Astrocyte (in vitro differentiated cells and primary cell): ENCODE results near the gene LILRB3. TPM values are rescaled to one million over a fixed set of nuclear protein-coding genes. Genes with fewer than 3 reads are reported as not detected.

ENCODE experiments used
- DNase-seq: peaks from one replicate; pipeline ENCODE4 v3.0.0-alpha.2; 2010; ENCODE audit warnings: low read depth
- FAIRE-seq: peaks from 2 replicates; lab custom pipeline; 2011; peaks lifted over from hg19 to GRCh38; lab: Jason Lieb, UNC
- H2AFZ ChIP-seq: 2 replicates; pipeline ENCODE4 v1.6.0; 2012; ENCODE audit warnings: low read depth, low read length, inconsistent platforms
- H3K27ac ChIP-seq: 2 replicates; pipeline ENCODE4 v1.5.1; 2011; ENCODE audit warnings: low read depth, low read length, inconsistent platforms
- H3K27me3 ChIP-seq: 2 replicates; pipeline ENCODE4 v1.6.0; 2011; ENCODE audit warnings: low read length, inconsistent platforms; ENCODE audit not compliant: insufficient read depth
- H3K36me3 ChIP-seq: 2 replicates; pipeline ENCODE4 v1.5.1; 2011; ENCODE audit warnings: low read length, inconsistent platforms; ENCODE audit not compliant: insufficient read depth
- H3K4me1 ChIP-seq: 2 replicates; pipeline ENCODE4 v1.5.1; 2011; ENCODE audit warnings: low read length, inconsistent platforms; ENCODE audit not compliant: insufficient read depth
- H3K4me2 ChIP-seq: 2 replicates; pipeline ENCODE4 v1.6.0; 2012; ENCODE audit warnings: low read length, inconsistent platforms
- H3K4me3 ChIP-seq: 2 replicates; pipeline ENCODE4 v1.5.1; 2011; ENCODE audit warnings: low read depth, mild to moderate bottlenecking, low read length, inconsistent platforms; ENCODE audit not compliant: insufficient read depth
- H3K79me2 ChIP-seq: 2 replicates; pipeline ENCODE4 v1.6.0; 2012; ENCODE audit warnings: mild to moderate bottlenecking, low read length, inconsistent platforms; ENCODE audit not compliant: insufficient read depth
- H3K9ac ChIP-seq: 2 replicates; pipeline ENCODE4 v1.6.0; 2012; ENCODE audit warnings: mild to moderate bottlenecking, low read length, inconsistent platforms
- H3K9me3 ChIP-seq: 2 replicates; pipeline ENCODE4 v1.5.1; 2012; ENCODE audit warnings: low read depth, mild to moderate bottlenecking, low read length, inconsistent platforms; ENCODE audit not compliant: insufficient read depth
- H4K20me1 ChIP-seq: 2 replicates; pipeline ENCODE4 v1.6.0; 2012; ENCODE audit warnings: low read length, inconsistent platforms; ENCODE audit not compliant: insufficient read depth
- H3K27ac Mint-ChIP-seq: one replicate; pipeline ENCODE4 v1.8.0; 2021; ENCODE audit warnings: mild to moderate bottlenecking, mixed read lengths; ENCODE audit not compliant: unreplicated experiment
- H3K27me3 Mint-ChIP-seq: one replicate; pipeline ENCODE4 v1.8.0; 2021; ENCODE audit warnings: low read depth, mixed read lengths; ENCODE audit not compliant: unreplicated experiment
- H3K36me3 Mint-ChIP-seq: one replicate; pipeline ENCODE4 v1.8.0; 2021; ENCODE audit warnings: low read depth, mixed read lengths; ENCODE audit not compliant: unreplicated experiment
- H3K4me1 Mint-ChIP-seq: one replicate; pipeline ENCODE4 v1.8.0; 2021; ENCODE audit warnings: low read depth, mixed read lengths; ENCODE audit not compliant: unreplicated experiment
- H3K4me3 Mint-ChIP-seq: one replicate; pipeline ENCODE4 v1.8.0; 2021; ENCODE audit warnings: mild to moderate bottlenecking, moderate library complexity, mixed read lengths; ENCODE audit not compliant: unreplicated experiment
- H3K9me3 Mint-ChIP-seq: one replicate; pipeline ENCODE4 v1.8.0; 2021; ENCODE audit warnings: mild to moderate bottlenecking, mixed read lengths; ENCODE audit not compliant: unreplicated experiment
- EZH2 ChIP-seq: IDR thresholded peaks from 2 replicates; pipeline ENCODE4 v1.6.1; 2012; ENCODE audit warnings: mild to moderate bottlenecking, low read length, inconsistent platforms; ENCODE audit not compliant: insufficient read depth
- total RNA-seq: library from RNA; stranded (reverse); gene quantifications from 2 replicates; pipeline ENCODE4 v1.2.1, GENCODE V29; 2021
- TF ChIP-seq, protein P1 (sequence below): IDR thresholded peaks from 2 replicates; pipeline ENCODE4 v1.5.1; 2011; ENCODE audit warnings: low read depth, mild to moderate bottlenecking, inconsistent platforms, low read length, moderate library complexity; ENCODE audit not compliant: insufficient read depth

Gene LILRB3
- total RNA-seq, 1 donor from 2014 or later: not detected

DNA sequence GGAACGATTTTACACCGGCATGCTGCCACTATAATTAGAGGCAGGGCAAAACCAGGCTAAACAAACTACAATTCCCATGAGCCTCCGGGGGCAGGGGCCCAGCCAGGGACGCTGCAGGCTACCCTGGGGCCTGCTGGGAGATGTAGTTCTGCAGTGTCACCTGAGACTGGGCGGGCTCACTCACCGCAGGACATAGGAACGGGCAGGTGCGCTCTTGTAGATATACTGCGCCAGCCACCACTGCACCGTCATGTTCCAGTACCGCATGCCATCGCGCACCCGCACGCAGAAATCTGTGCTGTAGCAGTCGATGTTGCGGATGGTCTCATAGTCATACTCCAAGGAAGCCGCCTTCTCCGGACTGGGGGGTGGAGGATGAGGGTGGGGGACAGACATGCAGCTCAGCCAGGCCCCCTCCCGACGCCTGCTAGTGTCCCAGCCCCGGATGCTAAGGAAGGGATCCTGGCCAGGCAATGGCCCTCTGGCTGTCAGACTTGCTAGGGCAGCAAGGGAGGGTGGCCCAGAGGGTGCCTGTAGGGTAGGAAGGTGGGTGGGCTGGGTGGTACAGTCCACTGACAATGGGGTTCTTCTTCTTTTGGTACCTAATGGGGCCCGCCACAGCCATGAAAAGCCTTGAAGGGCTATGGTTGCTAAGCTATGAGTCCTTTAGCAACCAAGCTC lies 44.1 kb downstream of the LILRB3 start:
- H3K27me3 ChIP-seq: no peaks in the 10 kb centered on the region
- H3K9me3 ChIP-seq: no peaks in the 10 kb centered on the region
- DNase-seq: no peak
- no peak overlapping the region for H3K9ac ChIP-seq
- no peaks in the 10 kb centered on the region for H3K4me1 ChIP-seq
- Mint-ChIP-seq H3K4me3 (no peak overlapping the region), H3K27me3 (no peaks in the 10 kb centered on the region), H3K36me3 (peaks cover 10% of the 10 kb centered on the region), H3K4me1 (no peaks in the 10 kb centered on the region), H3K9me3 (no peaks in the 10 kb centered on the region), H3K27ac (no peak overlapping the region)
- no peak overlapping the region for H3K4me3 ChIP-seq
- no peak overlapping the region for H3K27ac ChIP-seq
- TF ChIP-seq, protein P1, sequence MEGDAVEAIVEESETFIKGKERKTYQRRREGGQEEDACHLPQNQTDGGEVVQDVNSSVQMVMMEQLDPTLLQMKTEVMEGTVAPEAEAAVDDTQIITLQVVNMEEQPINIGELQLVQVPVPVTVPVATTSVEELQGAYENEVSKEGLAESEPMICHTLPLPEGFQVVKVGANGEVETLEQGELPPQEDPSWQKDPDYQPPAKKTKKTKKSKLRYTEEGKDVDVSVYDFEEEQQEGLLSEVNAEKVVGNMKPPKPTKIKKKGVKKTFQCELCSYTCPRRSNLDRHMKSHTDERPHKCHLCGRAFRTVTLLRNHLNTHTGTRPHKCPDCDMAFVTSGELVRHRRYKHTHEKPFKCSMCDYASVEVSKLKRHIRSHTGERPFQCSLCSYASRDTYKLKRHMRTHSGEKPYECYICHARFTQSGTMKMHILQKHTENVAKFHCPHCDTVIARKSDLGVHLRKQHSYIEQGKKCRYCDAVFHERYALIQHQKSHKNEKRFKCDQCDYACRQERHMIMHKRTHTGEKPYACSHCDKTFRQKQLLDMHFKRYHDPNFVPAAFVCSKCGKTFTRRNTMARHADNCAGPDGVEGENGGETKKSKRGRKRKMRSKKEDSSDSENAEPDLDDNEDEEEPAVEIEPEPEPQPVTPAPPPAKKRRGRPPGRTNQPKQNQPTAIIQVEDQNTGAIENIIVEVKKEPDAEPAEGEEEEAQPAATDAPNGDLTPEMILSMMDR: no peak
- no peak for TF ChIP-seq EZH2
- H2AFZ ChIP-seq: no peak overlapping the region
- FAIRE-seq: no peak
- peaks cover 3% of the 10 kb centered on the region for H3K79me2 ChIP-seq
- no peak overlapping the region for H3K4me2 ChIP-seq
- H3K36me3 ChIP-seq: no peaks in the 10 kb centered on the region
- H4K20me1 ChIP-seq: peaks cover 17% of the 10 kb centered on the region

DNA sequence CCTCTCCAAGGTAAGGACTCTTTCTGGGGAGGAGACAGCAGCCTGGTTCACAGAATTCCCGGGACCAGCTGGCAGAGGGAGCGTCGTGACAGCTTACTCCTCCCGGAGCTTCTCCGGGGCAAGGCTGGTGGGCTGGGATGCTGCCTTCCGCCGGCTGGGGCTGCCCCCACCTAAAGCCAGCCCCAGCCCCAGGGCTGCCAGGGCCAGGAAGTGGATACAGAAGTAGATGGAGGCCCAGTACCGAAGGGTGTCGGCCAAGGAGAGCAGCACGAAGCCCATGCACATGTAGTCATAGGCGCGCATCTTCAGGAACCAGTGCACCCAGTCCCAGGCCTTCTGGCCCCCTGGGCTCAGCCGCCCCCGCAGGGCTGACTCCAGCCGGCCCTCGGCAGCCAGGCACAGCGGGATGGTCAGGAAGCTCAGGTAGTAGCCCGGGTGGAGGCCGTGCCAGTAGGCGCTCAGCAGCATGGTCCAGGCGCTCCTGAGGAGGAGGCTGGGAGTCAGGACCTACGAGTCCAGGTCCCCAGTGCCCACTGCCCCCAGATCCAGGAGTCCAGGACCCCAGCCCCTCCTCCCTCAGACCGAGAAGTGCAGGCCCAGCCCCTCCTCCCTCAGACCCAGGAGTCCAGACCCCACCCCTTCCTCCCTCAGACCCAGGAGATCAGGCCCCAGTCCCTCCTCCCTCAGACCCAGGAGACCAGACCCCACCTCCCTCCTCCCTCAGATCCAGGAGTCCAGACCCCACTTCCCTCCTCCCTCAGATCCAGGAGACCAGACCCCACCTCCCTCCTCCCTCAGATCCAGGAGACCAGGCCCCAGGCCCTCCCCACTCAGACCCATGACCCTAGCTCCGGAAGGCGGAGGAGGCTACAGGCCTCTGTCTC lies 48.6 kb downstream of the LILRB3 start:
- H3K9me3 ChIP-seq: no peaks in the 10 kb centered on the region
- H3K79me2 ChIP-seq: no peaks in the 10 kb centered on the region
- no peak overlapping the region for H2AFZ ChIP-seq
- no peaks in the 10 kb centered on the region for H3K36me3 ChIP-seq
- Mint-ChIP-seq H3K4me3 (no peak overlapping the region), H3K36me3 (peaks cover 7% of the 10 kb centered on the region), H3K4me1 (peaks cover 2% of the 10 kb centered on the region), H3K27me3 (no peaks in the 10 kb centered on the region), H3K9me3 (no peaks in the 10 kb centered on the region), H3K27ac (no peak overlapping the region)
- FAIRE-seq (no peak), DNase-seq (no peak)
- no peak overlapping the region for H3K4me3 ChIP-seq
- H3K9ac ChIP-seq: no peak overlapping the region
- H3K4me2 ChIP-seq: no peak overlapping the region
- no peaks in the 10 kb centered on the region for H3K27me3 ChIP-seq
- TF ChIP-seq EZH2: no peak
- TF ChIP-seq, protein P1: no peak
- peaks cover 5% of the 10 kb centered on the region for H4K20me1 ChIP-seq
- H3K27ac ChIP-seq: no peak overlapping the region
- H3K4me1 ChIP-seq: no peaks in the 10 kb centered on the region

DNA sequence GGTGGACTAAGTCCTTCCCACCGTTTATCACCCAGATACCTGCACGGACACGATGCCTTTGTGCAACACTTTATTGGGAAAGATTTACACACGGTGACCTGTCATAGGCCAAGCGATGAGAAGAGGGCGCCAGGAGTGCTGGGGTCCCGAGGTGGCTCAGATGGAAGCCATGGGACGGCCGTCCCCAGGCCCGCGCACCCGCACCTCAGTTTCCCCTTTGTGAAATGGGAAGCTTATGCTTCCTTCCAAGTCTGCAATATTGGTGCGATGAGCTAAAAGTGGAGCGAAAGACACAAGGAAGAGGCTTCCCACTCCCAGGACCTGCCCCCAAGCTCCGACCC lies 49.5 kb downstream of the LILRB3 start:
- Histone ChIP-seq H3K9ac (no peak overlapping the region), H3K79me2 (no peaks in the 10 kb centered on the region), H3K4me2 (no peak overlapping the region), H3K27ac (no peak overlapping the region), H4K20me1 (no peaks in the 10 kb centered on the region), H2AFZ (no peak overlapping the region), H3K27me3 (no peaks in the 10 kb centered on the region), H3K9me3 (no peaks in the 10 kb centered on the region), H3K4me3 (no peak overlapping the region), H3K36me3 (no peaks in the 10 kb centered on the region), H3K4me1 (no peaks in the 10 kb centered on the region)
- peaks cover 6% of the 10 kb centered on the region for H3K36me3 Mint-ChIP-seq
- H3K27ac Mint-ChIP-seq: no peak overlapping the region
- no peak for TF ChIP-seq EZH2
- TF ChIP-seq, protein P1: no peak
- H3K4me1 Mint-ChIP-seq: peaks cover 2% of the 10 kb centered on the region
- DNase-seq: no peak
- no peak for FAIRE-seq
- H3K4me3 Mint-ChIP-seq: no peak overlapping the region
- H3K9me3 Mint-ChIP-seq: no peaks in the 10 kb centered on the region
- no peaks in the 10 kb centered on the region for H3K27me3 Mint-ChIP-seq
